Panc1 (cell line): ENCODE measurements around the gene XCR1. TPM values are rescaled to one million over a fixed set of nuclear protein-coding genes. Genes with fewer than 3 reads are reported as not detected.

ENCODE experiments used
- ATAC-seq: fragments of 200-7000 bp; cut with Tn5 transposase; 2 replicates; pipeline ENCODE4 v1.9.1; 2020; ENCODE audit warnings: mild to moderate bottlenecking, moderate library complexity
- BruUV-seq: library from RNA; stranded (reverse); fragments of 400-500 nt; replicated peaks from 2 replicates; lab custom pipeline; 2021; lab: Mats Ljungman, UMichigan
- CTCF ChIA-PET: fragments of 300-600 bp; sonication (Branson Sonifier 250); formaldehyde crosslinking; loops from one replicate; lab custom pipeline; 2022; ENCODE audit warnings: antibody characterized with exemption; lab: Charles Lee
- POLR2A ChIA-PET: fragments of 300-600 bp; sonication (Branson Sonifier 250); formaldehyde crosslinking; loops from one replicate; lab custom pipeline; 2022; ENCODE audit warnings: antibody characterized with exemption; lab: Charles Lee
- DNase-seq: peaks from one replicate; pipeline ENCODE4 v3.0.0-alpha.2; 2010; ENCODE audit warnings: low read depth, low spot score
- H3K27ac ChIP-seq: 2 replicates; pipeline ENCODE4 v1.5.1; 2011; ENCODE audit warnings: mild to moderate bottlenecking, low read length, inconsistent platforms
- H3K27me3 ChIP-seq: fragments of 200-500 bp; sonication (Bioruptor generic); 2 replicates; pipeline ENCODE4 v1.6.0; 2014; ENCODE audit warnings: low read length, inconsistent platforms; ENCODE audit not compliant: control insufficient read depth, insufficient read depth
- H3K36me3 ChIP-seq: fragments of 200-500 bp; sonication (Bioruptor generic); 2 replicates; pipeline ENCODE4 v1.5.1; 2014; ENCODE audit warnings: inconsistent platforms, mild to moderate bottlenecking, low read length, moderate library complexity; ENCODE audit not compliant: control insufficient read depth, insufficient read depth
- H3K4me1 ChIP-seq: 2 replicates; pipeline ENCODE4 v1.5.1; 2011; ENCODE audit warnings: inconsistent platforms, mild to moderate bottlenecking, low read length, moderate library complexity; ENCODE audit not compliant: control insufficient read depth, insufficient read depth
- H3K4me3 ChIP-seq, 2 experiments: 2 replicates each; pipeline ENCODE4 v1.5.1; 2011 to 2012; ENCODE audit warnings: low read depth in 2 of 2, low read length in 2 of 2, mild to moderate bottlenecking in 2 of 2, inconsistent platforms in 1 of 2, moderate library complexity in 1 of 2
- H3K9me3 ChIP-seq: fragments of 200-500 bp; sonication (Bioruptor generic); 2 replicates; pipeline ENCODE4 v1.5.1; 2014; ENCODE audit warnings: low read depth, mild to moderate bottlenecking, inconsistent platforms, low read length, moderate library complexity; ENCODE audit not compliant: control insufficient read depth, insufficient read depth
- CTCF ChIP-seq: fragments of 450-650 bp; IDR thresholded peaks from 2 replicates; pipeline ENCODE4 v1.5.1; 2017; ENCODE audit warnings: mild to moderate bottlenecking
- POLR2AphosphoS5 ChIP-seq: IDR thresholded peaks from 2 replicates; pipeline ENCODE4 v1.6.1; 2012; ENCODE audit warnings: mild to moderate bottlenecking, low read depth, low read length, moderate library complexity
- REST ChIP-seq, 2 experiments: IDR thresholded peaks; 2 replicates each; pipeline ENCODE4 v1.6.1; 2011 to 2012; ENCODE audit warnings: low read depth in 2 of 2, control low read depth in 1 of 2, low read length in 1 of 2, mild to moderate bottlenecking in 1 of 2, moderate library complexity in 1 of 2; ENCODE audit not compliant: insufficient read depth in 1 of 2
- SIN3A ChIP-seq: IDR thresholded peaks from 2 replicates; pipeline ENCODE4 v1.6.1; 2012; ENCODE audit warnings: low read depth, mild to moderate bottlenecking, low read length, moderate library complexity, borderline replicate concordance; ENCODE audit not compliant: insufficient read depth
- TCF7L2 ChIP-seq: IDR thresholded peaks from 2 replicates; pipeline ENCODE4 v1.6.1; 2011; ENCODE audit warnings: mild to moderate bottlenecking, low read depth, low read length, inconsistent platforms
- in situ Hi-C: cut with HindIII; loops from 2 replicates; pipeline ENCODE4 v1.10.0; 2016; ENCODE audit warnings: low sequenced_read_pairs, low pct_unique_long_range_greater_than_20kb
- intact Hi-C: fragments of 100-400 bp; cut with micrococcal nuclease; formaldehyde crosslinking; loops from one replicate; pipeline ENCODE4 v1.10.0; 2022; ENCODE audit not compliant: unreplicated experiment
- total RNA-seq: library from RNA; stranded (reverse); gene quantifications from one replicate; pipeline ENCODE4 v1.2.1, GENCODE V29; 2021; ENCODE audit not compliant: unreplicated experiment

The XCR1 gene
- total RNA-seq, 1 experiment from 2014 or later, result not detected

- Histone ChIP-seq H3K27ac (no peak overlapping the region), H3K36me3 (no peaks in the 10 kb centered on the region), H3K4me1 (no peaks in the 10 kb centered on the region), H3K4me3 (no peak overlapping the region), H3K9me3 (no peaks in the 10 kb centered on the region), H3K27me3 (no peaks in the 10 kb centered on the region)
- DNase-seq, result no peak
- no TSS peak for BruUV-seq
- CTCF ChIA-PET, result no interaction called here
- no peak for ATAC-seq
- no peak for TF ChIP-seq POLR2AphosphoS5
- TF ChIP-seq REST (IDR thresholded peaks at IDR 0.05; ENCODE audit: insufficient read depth in 1 of 2, low read depth in 2 of 2, low read length in 1 of 2), result no peak
- TF ChIP-seq SIN3A, result no peak
- no peak for TF ChIP-seq TCF7L2
- TF ChIP-seq CTCF, result no peak
- in situ Hi-C loops (no loop called here), intact Hi-C loops (no loop called here)
- POLR2A ChIA-PET, result interaction anchor here (0.6 kb wide), 1 partner anchor 231 kb away, joined by 3 read pairs; no protein-coding TSS in a partner anchor
Observed at GRCh38 chr3:46031269-46031668, 4.0 kb upstream of the XCR1 start.

GRCh38 chr3:46030626-46031025, 3.3 kb upstream of the XCR1 start:
- H3K27ac ChIP-seq, result no peak overlapping the region
- H3K4me1 ChIP-seq, result no peaks in the 10 kb centered on the region
- H3K27me3 ChIP-seq, result no peaks in the 10 kb centered on the region
- in situ Hi-C loops, result no loop called here
- intact Hi-C loops, result no loop called here
- DNase-seq (no peak), ATAC-seq (no peak)
- BruUV-seq, result no TSS peak
- CTCF ChIA-PET, result interaction anchor here (0.7 kb wide), 1 partner anchor 380 kb away, joined by 3 read pairs; no protein-coding TSS in a partner anchor
- H3K4me3 ChIP-seq, result no peak overlapping the region
- POLR2A ChIA-PET, result no interaction called here
- no peaks in the 10 kb centered on the region for H3K36me3 ChIP-seq
- no peaks in the 10 kb centered on the region for H3K9me3 ChIP-seq
- no peak for TF ChIP-seq TCF7L2
- no peak for TF ChIP-seq POLR2AphosphoS5
- no peak for TF ChIP-seq REST (IDR thresholded peaks at IDR 0.05; ENCODE audit: insufficient read depth in 1 of 2, low read depth in 2 of 2, low read length in 1 of 2)
- TF ChIP-seq CTCF, result no peak
- no peak for TF ChIP-seq SIN3A
